Astrocyte (in vitro differentiated cells and primary cell): ENCODE results near the gene SLC47A1.

Source experiments
- CTCF ChIP-seq: IDR thresholded peaks from 2 replicates; pipeline ENCODE4 v1.5.1; 2011; ENCODE audit warnings: low read depth, mild to moderate bottlenecking, inconsistent platforms, low read length, moderate library complexity; ENCODE audit not compliant: insufficient read depth
- EZH2 ChIP-seq: IDR thresholded peaks from 2 replicates; pipeline ENCODE4 v1.6.1; 2012; ENCODE audit warnings: mild to moderate bottlenecking, low read length, inconsistent platforms; ENCODE audit not compliant: insufficient read depth

GRCh38 chr17:19517699-19518098, 16.0 kb upstream of the SLC47A1 start:
- TF ChIP-seq CTCF (no peak), EZH2 (no peak)
